NCI-H510A (cell line): ENCODE data around the gene GTPBP3.
"Not testable (repeated sequence)": the region's sequence is repeated elsewhere in the genome, so short reads cannot be mapped to it uniquely, and the experiment has no call there.

Experiments used
- DNase-seq: peaks from one replicate; lab custom pipeline; 2025; lab: John Stamatoyannopoulos, UW

Gene GTPBP3

GRCh38 chr19:17336872-17337674 lies at the start of gene GTPBP3:
Gene GTPBP3 (plus strand): TSS chr19:17337553. CDS start chr19:17337612, 59 bp downstream.
- DNase-seq: peak; percentile 97

- peak; percentile 52 for DNase-seq
Measured at GRCh38 chr19:17289489-17289888, 47.9 kb upstream of the GTPBP3 start.

GRCh38 chr19:17292301-17293074 lies 44.9 kb upstream of the GTPBP3 start:
- DNase-seq: no peak

- DNase-seq: no peak
Measured at GRCh38 chr19:17293605-17294004, 43.7 kb upstream of the GTPBP3 start.

- DNase-seq: no peak
Measured at GRCh38 chr19:17294051-17294891, 43.1 kb upstream of the GTPBP3 start.

- DNase-seq: not testable (repeated sequence)
Measured at GRCh38 chr19:17295551-17295950, 41.8 kb upstream of the GTPBP3 start.

- DNase-seq: no peak
Measured at GRCh38 chr19:17296273-17296672, 41.1 kb upstream of the GTPBP3 start.

GRCh38 chr19:17296976-17297375 lies 40.4 kb upstream of the GTPBP3 start:
- DNase-seq: no peak

- no peak for DNase-seq
Measured at GRCh38 chr19:17300992-17301619, 36.2 kb upstream of the GTPBP3 start.

- DNase-seq: no peak
Measured at GRCh38 chr19:17302391-17303166, 34.8 kb upstream of the GTPBP3 start.

GRCh38 chr19:17303167-17303939 lies 34.0 kb upstream of the GTPBP3 start, which contains the start of gene ABHD8:
Gene ABHD8 (minus strand): TSS chr19:17303425. CDS start chr19:17301616, 1,809 bp downstream.
- peak; percentile 91 for DNase-seq

GRCh38 chr19:17303940-17304267 lies 33.4 kb upstream of the GTPBP3 start:
- DNase-seq: no peak

- DNase-seq: no peak
Measured at GRCh38 chr19:17304386-17305215, 32.8 kb upstream of the GTPBP3 start.

- no peak for DNase-seq
Measured at GRCh38 chr19:17305216-17305516, 32.2 kb upstream of the GTPBP3 start.

GRCh38 chr19:17305517-17306284 lies 31.7 kb upstream of the GTPBP3 start, which contains the start of gene MRPL34:
Gene MRPL34 (plus strand): TSS chr19:17305872. CDS start chr19:17305893, 21 bp downstream.
- peak; percentile 100 for DNase-seq

GRCh38 chr19:17306285-17306714 lies 31.1 kb upstream of the GTPBP3 start:
- no peak for DNase-seq

GRCh38 chr19:17307876-17308377 lies 29.4 kb upstream of the GTPBP3 start:
- DNase-seq: no peak
